GM18909 (cell line): ENCODE measurements around the gene RPH3AL.
"Not testable (repeated sequence)": the region's sequence is repeated elsewhere in the genome, so short reads cannot be mapped to it uniquely, and the experiment has no call there.

Experiments
- ATAC-seq: cut with Tn5 transposase; IDR thresholded peaks from one replicate; pipeline ENCODE4 v1.9.1; 2021; ENCODE audit warnings: mild to moderate bottlenecking; ENCODE audit not compliant: unreplicated experiment, poor library complexity

Gene RPH3AL

DNA sequence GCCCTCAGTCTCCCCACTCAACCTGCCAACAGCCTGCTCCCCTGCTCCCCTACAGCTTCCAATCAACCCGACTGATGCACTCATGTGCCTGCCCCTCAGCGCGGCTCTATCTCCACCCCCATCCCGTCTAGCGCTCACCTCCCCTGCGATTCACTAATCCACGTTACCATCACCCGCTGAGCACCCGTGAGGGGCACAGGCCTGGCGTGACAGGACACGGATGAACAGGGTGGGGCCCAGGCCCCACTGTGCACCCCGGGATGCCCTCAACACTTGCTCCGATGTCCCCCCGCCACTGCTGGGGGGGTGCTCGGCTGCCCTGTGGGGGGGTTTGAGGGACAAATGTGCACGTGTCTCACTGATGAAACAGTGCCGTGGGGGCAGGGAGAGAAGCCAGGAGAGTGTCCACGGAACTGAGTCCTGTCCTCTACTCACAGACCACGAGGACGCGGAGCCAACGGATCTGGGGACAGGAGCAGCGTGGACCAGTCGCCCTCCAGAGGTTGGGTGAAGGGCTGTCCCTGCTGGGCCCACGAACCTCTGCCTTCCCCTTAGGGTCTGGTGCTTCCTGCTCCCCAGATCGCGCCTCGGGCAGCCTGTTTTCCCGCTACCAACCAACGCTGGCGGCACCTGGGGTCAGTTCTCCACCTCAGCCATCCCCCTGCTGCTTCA, 66.7 kb downstream of the RPH3AL start:
- ATAC-seq = no peak

DNA sequence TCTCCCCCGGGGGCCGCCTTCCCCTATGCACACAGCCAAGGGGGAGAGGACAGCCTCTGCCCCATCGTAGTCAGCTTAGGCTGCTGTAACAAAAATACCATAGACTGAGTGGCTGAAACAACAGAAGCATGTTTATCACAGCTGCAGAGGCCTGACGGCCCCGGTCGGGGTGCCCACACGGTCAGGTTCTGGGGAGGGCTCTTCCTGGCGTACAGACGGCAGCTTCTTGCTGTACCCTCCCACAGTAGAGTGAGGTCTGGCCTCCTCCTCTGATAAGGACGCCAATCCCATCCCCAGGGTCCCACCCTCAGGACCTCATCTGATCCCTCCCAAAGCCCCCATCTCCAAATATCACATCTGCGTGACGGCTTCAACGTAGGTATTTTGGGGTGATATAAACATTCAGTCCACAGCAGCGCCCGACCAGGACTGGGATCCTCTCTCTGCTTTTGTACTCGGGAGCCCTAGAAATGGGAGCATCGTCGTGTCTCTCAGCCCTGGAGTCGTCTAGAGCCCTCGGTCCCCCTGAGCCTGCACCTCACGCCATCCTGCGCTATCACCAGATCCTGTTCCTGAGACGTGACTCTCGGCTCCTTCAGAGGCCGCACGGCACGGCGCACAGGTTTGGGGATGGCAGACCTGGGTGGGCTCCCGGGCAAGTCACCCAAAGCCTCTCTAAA, 67.8 kb downstream of the RPH3AL start:
- ATAC-seq = no peak

DNA sequence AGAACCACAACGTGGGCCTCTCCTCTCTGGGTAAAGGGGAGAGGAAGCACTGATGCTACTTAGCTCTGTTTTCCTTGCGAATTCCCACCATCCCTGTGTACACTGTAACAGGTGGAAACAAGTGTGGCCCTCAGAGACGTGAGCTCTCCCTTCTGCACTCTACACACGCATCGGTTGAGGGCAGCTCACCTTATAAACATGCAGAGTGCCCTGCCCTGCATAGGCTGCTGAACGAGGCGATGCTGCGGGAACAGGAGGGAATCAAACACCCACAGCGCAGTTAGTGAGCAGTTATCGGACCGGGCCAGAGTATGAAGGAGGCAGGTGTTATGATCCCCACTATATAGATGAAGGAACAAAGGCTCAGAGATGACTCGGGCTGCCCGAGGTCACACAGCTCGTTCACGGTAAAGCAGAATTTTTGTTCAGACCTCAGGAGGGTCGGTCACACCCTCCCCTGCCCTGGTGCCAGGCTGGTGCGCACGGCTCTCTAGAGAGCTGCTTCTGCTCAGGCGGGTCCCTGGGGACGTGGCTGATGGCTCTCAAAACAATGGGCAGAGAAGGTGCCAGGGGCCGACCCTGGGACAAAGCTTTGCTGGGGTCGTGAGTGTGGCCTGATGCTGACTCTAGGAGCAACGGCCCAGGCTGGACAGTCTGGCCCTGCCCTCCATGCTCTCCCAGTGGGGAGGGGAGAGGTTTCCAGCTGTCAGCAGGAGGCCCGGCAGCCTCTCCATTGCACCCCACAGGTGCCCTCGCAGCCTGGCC, 68.5 kb downstream of the RPH3AL start:
- no peak for ATAC-seq

DNA sequence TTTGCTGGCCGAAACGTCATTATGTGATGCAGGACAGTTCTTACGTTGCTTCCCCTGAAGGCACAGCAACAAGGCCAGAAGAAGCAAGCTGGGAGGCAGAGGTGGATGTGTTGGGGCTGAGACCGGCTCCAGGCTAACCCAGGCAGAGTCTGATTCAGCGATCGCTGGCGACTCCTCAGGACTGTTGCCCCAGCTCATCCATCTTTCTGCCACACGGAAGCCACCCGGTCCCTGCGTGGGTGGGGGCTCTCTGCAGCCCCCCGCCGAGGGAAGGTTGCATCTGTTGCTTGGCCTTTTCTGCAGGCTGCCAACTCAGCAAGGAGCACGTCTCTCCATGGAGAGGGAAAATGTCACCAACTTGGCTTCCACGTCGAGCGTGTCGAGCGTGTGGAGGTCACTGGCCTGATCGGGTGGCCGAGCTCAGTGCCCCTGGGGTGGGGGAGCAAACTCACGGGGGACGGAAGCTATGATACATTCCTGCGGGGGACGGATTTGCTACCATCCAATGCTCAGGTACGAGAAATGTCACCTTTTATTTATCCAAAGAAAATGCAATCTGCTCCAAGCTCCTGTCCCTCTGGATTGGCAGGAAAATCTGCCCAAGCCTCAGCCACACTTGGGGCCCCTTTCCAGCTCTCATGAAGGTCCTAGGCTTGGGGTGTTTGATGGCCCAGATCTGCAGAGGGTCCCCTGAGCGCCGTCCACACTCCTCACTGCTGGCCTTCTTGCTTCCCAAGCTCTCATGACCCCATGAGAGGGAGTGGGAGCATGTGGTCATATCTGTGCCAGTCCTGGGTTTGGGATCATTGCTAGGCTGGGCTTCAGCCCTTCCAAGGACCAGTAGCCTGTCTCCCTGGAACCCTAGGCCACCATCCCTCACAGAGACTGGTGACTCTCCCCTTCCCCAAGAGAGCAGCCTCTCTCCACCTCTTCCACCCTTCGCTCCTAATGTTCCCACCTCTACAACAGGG, 69.4 kb downstream of the RPH3AL start:
- no peak for ATAC-seq

DNA sequence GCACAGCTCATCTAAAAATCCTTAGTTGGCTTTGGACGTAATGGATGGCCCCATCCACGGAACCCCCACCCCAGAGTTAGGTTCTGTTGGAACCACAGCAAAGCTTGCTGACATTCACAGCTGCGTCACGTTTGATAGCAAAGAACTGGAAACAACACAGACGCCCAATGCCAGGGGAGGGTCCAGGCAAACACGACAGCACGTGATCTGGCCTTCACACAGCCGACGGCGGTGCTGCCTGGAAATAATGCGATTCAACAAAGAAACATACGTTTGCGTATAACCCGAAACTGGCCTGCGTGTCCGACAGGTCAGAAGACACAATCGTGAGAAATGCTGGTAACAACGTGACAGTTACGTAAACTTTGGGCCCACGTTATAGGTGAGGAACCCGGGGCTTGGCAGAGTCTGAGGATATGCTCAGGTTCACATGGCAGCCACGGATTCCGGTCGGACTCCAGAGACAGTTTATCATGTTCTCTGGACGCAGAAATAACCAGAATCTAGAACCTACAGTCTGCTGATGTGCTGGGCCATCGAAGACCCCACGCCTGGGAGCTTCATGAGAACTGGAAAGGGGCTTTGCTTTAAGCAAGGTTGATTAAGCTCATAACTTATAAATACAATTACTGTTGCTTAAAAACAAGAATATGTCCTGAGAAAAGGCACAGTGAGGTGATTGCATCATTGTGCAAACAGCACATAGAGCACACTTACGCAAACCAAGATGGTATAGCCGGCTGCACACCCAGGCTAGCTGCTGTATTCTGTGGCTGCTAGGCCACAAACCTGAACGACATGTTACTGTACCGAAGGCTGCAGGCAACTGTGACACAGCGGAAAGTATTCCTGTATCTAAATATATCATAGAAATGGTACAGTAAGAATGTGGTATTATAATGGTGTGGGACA, 70.4 kb downstream of the RPH3AL start:
- ATAC-seq = no peak

DNA sequence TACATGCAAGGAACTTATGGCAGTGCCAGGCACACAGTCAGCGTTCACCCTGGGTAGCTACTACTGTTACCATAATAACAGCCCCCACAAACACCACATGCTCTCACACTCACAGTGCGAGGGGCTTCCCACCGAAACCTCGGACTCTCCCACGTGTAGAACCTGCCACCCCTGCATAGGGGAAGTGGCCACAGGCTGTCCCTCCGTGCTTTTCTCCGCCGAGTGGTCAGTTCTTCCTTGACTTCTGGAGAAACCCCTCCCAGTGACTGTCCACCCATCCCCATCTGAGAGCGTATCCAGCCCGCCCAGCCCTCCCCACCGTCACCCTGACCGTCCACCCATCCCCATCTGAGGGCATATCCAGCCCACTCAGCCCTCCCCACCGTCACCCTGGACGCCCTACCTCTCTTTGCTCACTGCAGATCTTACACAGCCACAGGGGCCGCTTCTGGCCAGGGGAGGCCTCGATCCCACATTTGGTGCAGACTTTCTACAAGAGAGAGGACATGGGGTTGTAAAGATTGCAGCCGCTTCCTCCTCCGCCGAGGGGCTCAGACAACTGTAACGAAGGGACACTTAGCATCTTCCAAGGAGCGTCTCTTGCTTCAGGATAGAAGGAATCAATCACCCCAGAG, 71.1 kb downstream of the RPH3AL start:
- ATAC-seq = no peak

DNA sequence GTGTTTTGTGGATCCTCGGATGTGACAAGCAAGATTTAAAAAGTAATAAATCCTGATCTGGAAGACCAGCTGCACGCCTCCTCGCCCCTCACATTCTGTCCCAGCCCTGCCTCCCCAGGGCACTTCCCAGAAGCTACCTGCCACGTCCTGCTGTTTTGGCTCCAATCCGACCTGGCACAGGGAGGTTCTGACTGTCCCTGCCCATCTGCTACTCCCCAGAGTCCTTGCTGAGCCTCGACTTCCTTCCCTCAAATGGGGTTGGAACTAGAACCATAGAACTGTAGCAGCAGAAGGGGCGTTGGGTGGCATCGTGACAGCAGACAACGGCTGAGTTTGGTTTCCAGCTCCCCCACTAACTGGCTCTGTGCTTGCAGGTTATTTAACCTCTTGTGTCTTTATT, 71.7 kb downstream of the RPH3AL start:
- no peak for ATAC-seq

DNA sequence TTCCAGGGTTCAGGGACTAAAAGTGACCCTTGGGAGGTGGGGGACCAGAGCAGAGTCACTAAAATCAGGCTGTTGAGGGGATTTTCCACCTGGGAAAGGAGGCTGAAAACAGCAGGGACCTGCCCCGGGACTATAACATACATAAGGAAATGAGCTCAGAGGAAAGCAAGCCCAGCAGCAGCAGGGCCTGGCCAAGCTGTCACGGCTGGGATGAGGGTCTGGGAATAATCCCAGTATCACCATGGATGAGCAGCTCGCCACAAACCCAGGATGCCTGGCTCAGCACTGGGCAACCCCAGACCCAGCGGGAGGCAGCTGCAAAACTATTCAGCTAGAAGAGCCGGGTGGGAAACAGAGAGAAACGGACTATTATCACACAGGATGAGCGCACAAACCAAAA, 72.4 kb downstream of the RPH3AL start:
- no peak for ATAC-seq

DNA sequence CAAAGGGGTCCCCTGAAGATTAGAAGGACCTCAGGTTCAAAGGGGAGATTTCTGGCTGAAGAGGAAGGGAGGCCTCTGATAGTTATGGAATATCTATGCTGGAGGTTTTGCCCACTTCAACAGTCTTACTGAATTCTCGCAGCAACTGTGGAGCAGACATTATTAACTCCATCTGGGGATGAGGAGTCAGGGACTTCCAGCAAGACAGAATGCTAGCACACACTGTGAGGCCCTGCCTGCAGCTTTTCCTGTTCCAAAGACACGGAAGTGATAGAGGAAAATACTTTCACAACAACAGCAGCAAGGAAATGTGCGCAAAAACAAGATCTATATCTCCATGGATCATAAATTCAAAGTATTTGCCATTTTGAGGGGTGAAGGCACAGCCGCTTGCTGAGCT, 72.8 kb downstream of the RPH3AL start:
- no peak for ATAC-seq

DNA sequence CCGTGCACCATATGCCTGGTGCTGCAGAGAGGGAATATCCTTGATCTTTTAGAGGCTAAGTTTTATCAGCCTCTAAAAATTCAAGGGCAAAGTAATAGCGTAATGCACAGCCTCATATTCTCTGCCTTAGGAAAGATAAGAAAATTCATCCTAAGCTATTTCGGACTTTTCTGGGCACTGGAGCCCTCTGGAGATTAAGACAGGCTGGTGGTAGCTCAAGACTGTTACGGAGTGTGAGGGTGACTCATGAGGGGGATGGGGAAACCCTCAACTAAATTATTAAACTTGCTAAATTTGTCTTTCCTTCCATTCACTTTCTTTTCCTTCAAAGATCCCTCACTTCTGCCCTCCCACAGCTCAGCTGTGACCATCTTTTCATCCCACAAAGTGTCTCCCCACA, 73.3 kb downstream of the RPH3AL start:
- no peak for ATAC-seq

DNA sequence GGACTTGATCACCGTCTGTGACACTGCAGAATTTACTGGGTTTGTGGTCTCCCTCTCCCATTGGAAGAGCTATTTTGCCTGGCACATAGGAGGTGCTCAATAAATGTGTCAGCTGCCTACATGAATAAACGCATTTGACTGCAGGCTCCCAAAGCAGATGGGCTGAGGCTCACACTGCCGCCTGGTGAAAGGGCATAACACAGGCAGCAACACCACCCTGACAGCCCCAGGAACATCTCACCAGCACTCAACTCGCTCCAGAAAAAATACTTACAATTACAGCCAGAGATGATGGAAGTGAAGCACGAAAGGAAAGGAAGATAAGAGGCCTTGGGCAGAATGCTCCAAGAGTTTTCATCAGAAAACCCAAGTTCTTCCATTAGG, 73.9 kb downstream of the RPH3AL start:
- ATAC-seq = no peak

DNA sequence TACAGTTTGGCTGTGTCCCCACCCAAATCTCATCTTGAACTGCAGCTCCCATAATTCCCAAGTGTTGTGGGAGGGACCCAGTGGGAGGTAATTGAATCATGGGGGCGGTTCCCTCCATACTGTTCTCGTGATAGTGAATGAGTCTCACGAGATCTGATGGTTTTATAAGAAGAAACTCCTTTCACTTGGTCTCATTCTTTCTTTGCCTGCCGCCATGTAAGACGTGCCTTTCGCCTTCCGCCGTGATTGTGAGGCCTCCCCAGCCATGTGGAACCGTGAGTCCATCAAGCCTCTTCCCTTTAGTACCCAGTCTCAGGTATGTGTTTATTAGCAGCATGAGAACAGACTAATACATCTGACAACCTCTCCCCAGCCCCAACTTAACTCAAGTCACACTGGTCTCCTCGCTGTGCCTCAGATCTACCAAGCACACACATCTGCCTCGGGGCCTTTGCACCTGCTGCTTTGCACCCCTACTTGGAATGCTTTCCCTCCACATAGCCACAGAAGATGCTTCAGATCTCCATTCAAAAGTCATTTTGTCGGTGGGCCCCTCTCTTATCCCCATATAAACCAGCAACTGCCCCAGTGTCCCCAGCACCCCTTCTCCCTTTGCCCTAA, 74.4 kb downstream of the RPH3AL start:
- no peak for ATAC-seq

DNA sequence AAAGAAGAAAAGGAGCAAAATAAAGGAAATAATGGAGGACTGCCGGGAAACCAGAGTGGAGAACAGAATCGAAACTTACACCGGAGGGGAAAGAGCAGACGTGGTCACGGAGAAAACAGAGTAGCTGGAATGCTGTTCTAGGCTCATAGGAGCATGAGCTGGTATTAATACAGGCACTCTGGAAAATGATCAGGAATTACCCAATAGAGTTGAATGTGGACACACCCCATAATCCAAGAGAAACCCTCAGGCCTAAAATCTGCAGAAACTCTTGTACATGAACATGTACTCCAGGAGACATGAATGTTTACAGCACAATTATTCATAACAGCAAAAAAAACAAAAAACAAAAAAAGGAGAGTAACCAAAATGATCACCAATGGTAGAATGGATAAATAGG, 77.7 kb downstream of the RPH3AL start:
- ATAC-seq = no peak

DNA sequence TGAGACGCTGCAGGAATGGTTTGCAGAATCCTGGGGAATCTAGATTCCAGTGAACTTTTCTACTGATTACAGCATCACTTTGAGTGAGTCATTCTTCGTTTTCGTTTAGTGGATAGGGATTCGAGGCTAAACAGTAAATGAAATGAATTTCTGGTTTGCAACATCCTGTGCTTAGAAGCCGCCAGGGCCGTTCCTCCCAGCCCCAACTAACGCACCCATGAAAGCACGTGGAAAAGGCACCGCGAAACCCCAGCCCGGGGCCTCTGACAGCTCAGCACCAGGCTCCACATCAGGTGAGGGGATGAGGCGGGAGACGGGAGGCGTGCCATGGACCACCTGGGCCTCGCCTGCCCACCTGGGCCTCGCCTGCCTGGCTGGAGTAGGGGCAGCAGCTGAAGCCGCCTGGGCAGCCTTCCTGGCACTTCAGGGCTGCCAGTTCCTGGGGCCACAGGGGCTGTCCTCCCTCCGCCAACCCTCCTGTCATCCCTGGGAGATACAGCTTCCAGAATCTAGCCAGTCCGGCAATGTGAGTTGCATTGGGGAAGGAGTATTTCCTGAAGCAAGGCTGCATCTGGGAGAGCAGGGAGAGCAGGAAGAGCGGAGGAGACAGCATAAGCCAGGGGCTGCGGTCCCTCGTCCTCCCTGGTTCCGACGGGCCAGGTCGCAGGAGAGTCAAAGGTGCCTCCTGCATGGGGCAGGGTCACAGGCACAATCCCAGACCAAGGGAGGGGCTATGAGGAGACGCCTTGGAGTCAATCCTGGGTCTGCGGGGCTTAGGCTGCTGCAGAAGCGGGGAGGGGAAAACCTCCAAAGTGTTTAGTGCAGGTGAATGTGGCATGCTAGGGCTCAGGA, 78.4 kb downstream of the RPH3AL start:
- no peak for ATAC-seq

DNA sequence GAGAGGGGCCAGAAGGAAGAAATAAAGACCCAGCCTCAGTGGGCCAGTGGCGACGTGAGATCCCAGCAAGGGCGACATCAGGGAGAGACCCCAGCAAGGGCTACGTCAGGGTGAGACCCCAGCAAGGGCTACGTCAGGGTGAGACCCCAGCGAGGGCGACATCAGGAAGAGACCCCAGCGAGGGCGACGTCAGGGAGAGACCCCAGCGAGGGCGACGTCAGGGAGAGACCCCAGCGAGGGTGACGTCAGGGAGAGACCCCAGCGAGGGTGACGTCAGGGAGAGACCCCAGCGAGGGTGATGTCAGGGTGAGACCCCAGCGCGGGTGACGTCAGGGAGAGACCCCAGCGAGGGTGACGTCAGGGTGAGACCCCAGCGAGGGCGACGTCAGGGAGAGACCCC, 79.8 kb downstream of the RPH3AL start:
- ATAC-seq = not testable (repeated sequence)

DNA sequence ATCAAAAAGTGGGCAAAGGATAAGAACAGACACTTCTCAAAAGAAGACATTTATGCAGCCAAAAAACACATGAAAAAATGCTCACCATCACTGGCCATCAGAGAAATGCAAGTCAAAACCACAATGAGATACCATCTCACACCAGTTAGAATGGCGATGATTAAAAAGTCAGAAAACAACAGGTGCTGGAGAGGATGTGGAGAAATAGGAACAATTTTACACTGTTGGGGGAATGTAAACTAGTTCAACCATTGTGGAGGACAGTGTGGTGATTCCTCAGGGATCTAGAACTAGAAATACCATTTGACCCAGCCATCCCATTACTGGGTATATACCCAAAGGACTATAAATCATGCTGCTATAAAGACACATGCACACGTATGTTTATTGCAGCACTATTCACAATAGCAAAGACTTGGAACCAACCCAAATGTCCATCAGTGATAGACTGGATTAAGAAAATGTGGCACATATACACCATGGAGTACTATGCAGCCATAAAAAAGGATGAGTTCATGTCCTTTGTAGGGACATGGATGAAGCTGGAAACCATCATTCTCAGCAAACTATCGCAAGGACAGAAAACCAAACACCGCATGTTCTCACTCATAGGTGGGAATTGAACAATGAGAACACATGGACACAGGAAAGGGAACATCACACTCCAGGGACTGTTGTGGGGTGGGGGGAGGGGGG, 80.5 kb downstream of the RPH3AL start:
- ATAC-seq = not testable (repeated sequence)
